Lower lobe of right lung (tissue), 2 donors: ENCODE results near the gene CALN1. TPM values are rescaled to one million over a fixed set of nuclear protein-coding genes. Genes with fewer than 3 reads are reported as not detected.
"Not testable (repeated sequence)": the region's sequence is repeated elsewhere in the genome, so short reads cannot be mapped to it uniquely, and the experiment has no call there.

Experiments
- ATAC-seq, 2 donors: fragments of 200-7000 bp; cut with Tn5 transposase; one replicate each; pipeline ENCODE4 v1.9.1; 2020 to 2022; ENCODE audit warnings: mild to moderate bottlenecking in 2 of 2, moderate library complexity in 2 of 2
- DNase-seq: peaks from one replicate; pipeline ENCODE4 v3.0.0-alpha.2; 2020
- H3K27ac ChIP-seq: fragments of 200-600 bp; one replicate; pipeline ENCODE4 v1.8.0; 2022
- H3K27me3 ChIP-seq: fragments of 200-600 bp; one replicate; pipeline ENCODE4 v1.8.0; 2022; ENCODE audit warnings: low read depth
- H3K36me3 ChIP-seq: fragments of 200-600 bp; one replicate; pipeline ENCODE4 v1.8.0; 2022; ENCODE audit warnings: mild to moderate bottlenecking
- H3K4me1 ChIP-seq: fragments of 200-600 bp; one replicate; pipeline ENCODE4 v1.8.0; 2022
- H3K4me3 ChIP-seq: fragments of 200-600 bp; one replicate; pipeline ENCODE4 v1.8.0; 2022; ENCODE audit warnings: mild to moderate bottlenecking
- H3K9me3 ChIP-seq: fragments of 200-600 bp; one replicate; pipeline ENCODE4 v1.8.0; 2022
- intact Hi-C: fragments of 100-400 bp; cut with DNase I; formaldehyde crosslinking; loops from one replicate; pipeline ENCODE4 v1.11.0; 2022
- total RNA-seq: library from RNA; stranded (reverse); fragmentation: NEBNext Ultra II Directional; extraction: Animal tissue kit (Norgen Biotek cat#: 25700); gene quantifications from one replicate; pipeline ENCODE4 v1.2.1, GENCODE V29; 2021
- TF ChIP-seq, protein P1 (sequence below): fragments of 200-600 bp; IDR thresholded peaks from one replicate; pipeline ENCODE4 v1.8.0; 2022; ENCODE audit warnings: antibody characterized with exemption, mild to moderate bottlenecking
- donor health status: DM: no; HTN: yes; CAD: no; lungs with severe emphysema.

CALN1 gene
- total RNA-seq, 1 donor from 2014 or later = not detected

DNA sequence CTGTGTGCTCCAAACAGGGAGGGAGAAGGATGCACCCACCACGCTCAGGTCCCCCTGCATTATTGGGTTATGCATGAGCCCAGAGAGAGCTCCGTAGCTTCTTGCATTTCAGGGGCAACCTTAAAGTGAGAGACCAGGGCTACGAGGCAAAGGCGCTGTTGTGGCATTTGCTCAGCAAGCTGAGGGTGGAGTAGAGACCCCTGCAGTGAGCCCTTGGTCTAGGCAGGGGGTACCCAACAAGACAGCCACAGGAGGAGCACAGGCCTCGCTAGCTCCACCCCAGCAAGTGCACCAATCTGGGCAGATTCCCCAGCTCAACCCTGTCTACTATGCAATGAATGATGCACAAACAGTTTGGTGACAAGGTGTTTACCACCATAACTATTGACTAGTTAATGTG, 198.4 kb downstream of the CALN1 start:
- no peak for DNase-seq
- no peak for ATAC-seq

GRCh38 chr7:72213081-72213480, 199.1 kb downstream of the CALN1 start:
- ATAC-seq (no peak), DNase-seq (no peak)
- Histone ChIP-seq H3K36me3 (no peaks in the 10 kb centered on the region), H3K27me3 (no peaks in the 10 kb centered on the region), H3K9me3 (no peaks in the 10 kb centered on the region), H3K4me1 (no peaks in the 10 kb centered on the region), H3K4me3 (no peak overlapping the region), H3K27ac (no peak overlapping the region)
- intact Hi-C loops = no loop called here
- TF ChIP-seq, protein P1, sequence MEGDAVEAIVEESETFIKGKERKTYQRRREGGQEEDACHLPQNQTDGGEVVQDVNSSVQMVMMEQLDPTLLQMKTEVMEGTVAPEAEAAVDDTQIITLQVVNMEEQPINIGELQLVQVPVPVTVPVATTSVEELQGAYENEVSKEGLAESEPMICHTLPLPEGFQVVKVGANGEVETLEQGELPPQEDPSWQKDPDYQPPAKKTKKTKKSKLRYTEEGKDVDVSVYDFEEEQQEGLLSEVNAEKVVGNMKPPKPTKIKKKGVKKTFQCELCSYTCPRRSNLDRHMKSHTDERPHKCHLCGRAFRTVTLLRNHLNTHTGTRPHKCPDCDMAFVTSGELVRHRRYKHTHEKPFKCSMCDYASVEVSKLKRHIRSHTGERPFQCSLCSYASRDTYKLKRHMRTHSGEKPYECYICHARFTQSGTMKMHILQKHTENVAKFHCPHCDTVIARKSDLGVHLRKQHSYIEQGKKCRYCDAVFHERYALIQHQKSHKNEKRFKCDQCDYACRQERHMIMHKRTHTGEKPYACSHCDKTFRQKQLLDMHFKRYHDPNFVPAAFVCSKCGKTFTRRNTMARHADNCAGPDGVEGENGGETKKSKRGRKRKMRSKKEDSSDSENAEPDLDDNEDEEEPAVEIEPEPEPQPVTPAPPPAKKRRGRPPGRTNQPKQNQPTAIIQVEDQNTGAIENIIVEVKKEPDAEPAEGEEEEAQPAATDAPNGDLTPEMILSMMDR = no peak

More for the DNA sequence above, 198.4 kb downstream of the CALN1 start:
- Histone ChIP-seq H3K27ac (no peak overlapping the region), H3K4me1 (no peaks in the 10 kb centered on the region), H3K36me3 (no peaks in the 10 kb centered on the region), H3K9me3 (no peaks in the 10 kb centered on the region), H3K4me3 (no peak overlapping the region), H3K27me3 (no peaks in the 10 kb centered on the region)
- intact Hi-C loops = no loop called here
- TF ChIP-seq, protein P1 = no peak

GRCh38 chr7:72211175-72211574, 201.0 kb downstream of the CALN1 start:
- no peak overlapping the region for H3K27ac ChIP-seq
- H3K4me3 ChIP-seq = no peak overlapping the region
- no peaks in the 10 kb centered on the region for H3K36me3 ChIP-seq
- DNase-seq (no peak), ATAC-seq (no peak)
- H3K9me3 ChIP-seq = no peaks in the 10 kb centered on the region
- no peaks in the 10 kb centered on the region for H3K27me3 ChIP-seq
- H3K4me1 ChIP-seq = no peaks in the 10 kb centered on the region
- intact Hi-C loops = no loop called here
- TF ChIP-seq, protein P1 = no peak

- intact Hi-C loops, H3K27ac ChIP-seq, H3K4me3 ChIP-seq, H3K36me3 ChIP-seq, H3K27me3 ChIP-seq, H3K9me3 ChIP-seq, DNase-seq, H3K4me1 ChIP-seq, ATAC-seq: not testable (repeated sequence)
Observed at GRCh38 chr7:72209006-72209405, 203.1 kb downstream of the CALN1 start.

DNA sequence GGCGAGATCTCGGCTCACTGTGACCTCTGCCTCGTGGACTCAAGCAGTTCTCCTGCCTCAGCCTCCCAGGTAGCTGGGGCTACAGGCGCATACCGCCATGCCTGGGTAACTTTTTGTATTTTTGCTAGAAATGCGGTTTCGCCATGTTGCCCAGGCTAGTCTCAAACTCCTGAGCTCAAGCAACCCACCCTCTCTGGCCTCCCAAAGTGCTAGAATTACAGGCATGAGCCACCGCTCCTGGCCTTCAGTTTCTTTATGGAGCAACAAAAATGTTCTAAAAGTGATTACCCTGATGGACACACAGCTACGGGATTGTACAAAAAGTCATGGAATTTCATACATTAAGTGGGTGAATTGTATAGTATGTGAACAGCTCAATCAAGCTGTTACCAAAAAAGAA, 216.0 kb downstream of the CALN1 start:
- no peaks in the 10 kb centered on the region for H3K9me3 ChIP-seq
- no peaks in the 10 kb centered on the region for H3K27me3 ChIP-seq
- ATAC-seq = no peak
- TF ChIP-seq, protein P1 = no peak
- DNase-seq = no peak
- no peaks in the 10 kb centered on the region for H3K36me3 ChIP-seq
- intact Hi-C loops = no loop called here
- H3K27ac ChIP-seq = no peak overlapping the region
- H3K4me3 ChIP-seq = no peak overlapping the region
- no peaks in the 10 kb centered on the region for H3K4me1 ChIP-seq

GRCh38 chr7:72190919-72191318, 221.2 kb downstream of the CALN1 start:
- Histone ChIP-seq H3K36me3 (no peaks in the 10 kb centered on the region), H3K9me3 (no peaks in the 10 kb centered on the region), H3K4me1 (no peaks in the 10 kb centered on the region), H3K27me3 (no peaks in the 10 kb centered on the region), H3K4me3 (no peak overlapping the region), H3K27ac (no peak overlapping the region)
- DNase-seq (no peak), ATAC-seq (no peak)
- TF ChIP-seq, protein P1 = no peak
- intact Hi-C loops = no loop called here
